ENCODE measurements around the gene VAT1L.

DNA sequence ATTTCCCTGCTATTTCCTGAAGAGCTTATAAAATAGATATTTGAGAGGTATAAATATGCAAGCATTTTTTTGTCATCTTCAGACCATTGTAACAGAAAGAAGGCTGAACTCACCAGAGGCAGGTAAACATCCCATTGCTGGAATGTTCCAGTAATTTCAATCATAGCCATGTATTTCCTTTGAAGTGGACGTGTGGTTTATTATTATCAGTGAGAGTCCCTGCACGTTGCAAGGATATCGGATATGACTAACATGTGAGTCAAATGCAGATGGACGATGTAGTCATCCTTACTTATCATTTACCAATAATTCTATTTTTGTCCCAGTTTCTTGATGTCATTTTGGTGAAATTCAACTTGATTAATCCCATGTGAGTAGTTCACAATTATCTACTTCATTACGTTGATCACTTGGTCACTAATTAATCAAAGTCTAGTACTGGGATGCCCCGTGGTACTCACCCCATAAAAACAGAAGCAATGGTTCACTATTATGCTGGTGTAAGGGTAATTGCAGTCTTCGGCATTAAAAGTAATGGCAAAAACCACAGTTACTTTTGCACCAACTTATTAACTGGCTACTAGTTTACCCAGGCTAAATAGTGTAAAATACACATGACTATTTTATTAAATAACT is 89.5 kb downstream of the VAT1L start:
- TF ChIP-seq CTCF (IDR thresholded peaks at IDR 0.05) (no peak), ZFX (IDR thresholded peaks at IDR 0.05; ENCODE audit: borderline replicate concordance) (no peak)

All from 22Rv1 (cell line).